MCF 10A (cell line): Measurements from ENCODE around the gene PIP4P1. TPM values are rescaled to one million over a fixed set of nuclear protein-coding genes. Genes with fewer than 3 reads are reported as not detected.
A peak's percentile ranks its signal among the peaks of the same experiment; 100 is the strongest.

Source experiments
- BruUV-seq: library from RNA; stranded (reverse); fragments of 400-500 nt; replicated peaks from 2 replicates; lab custom pipeline; 2021; lab: Mats Ljungman, UMichigan
- CTCF ChIA-PET: fragments of 300-600 bp; sonication (Branson Sonifier 250); formaldehyde crosslinking; extraction: SDS; loops from one replicate; lab custom pipeline; 2021; ENCODE audit warnings: antibody characterized with exemption, inconsistent platforms; lab: Yijun Ruan, JAX
- POLR2A ChIA-PET: fragments of 300-600, 350-650 bp; sonication (Branson Sonifier 250); formaldehyde crosslinking; extraction: SDS; loops from one replicate; lab custom pipeline; 2020; ENCODE audit warnings: antibody characterized with exemption, inconsistent platforms; lab: Yijun Ruan, JAX
- DNase-seq: peaks from one replicate; pipeline ENCODE4 v3.0.0-alpha.2; 2018; ENCODE audit not compliant: unreplicated experiment
- H3K27ac Mint-ChIP-seq: one replicate; pipeline ENCODE4 v1.8.0; 2022; ENCODE audit warnings: mild to moderate bottlenecking, low read depth, mixed read lengths; ENCODE audit not compliant: unreplicated experiment
- H3K27me3 Mint-ChIP-seq: one replicate; pipeline ENCODE4 v1.8.0; 2022; ENCODE audit warnings: mixed read lengths; ENCODE audit not compliant: insufficient read depth, unreplicated experiment
- H3K36me3 Mint-ChIP-seq: one replicate; pipeline ENCODE4 v1.8.0; 2022; ENCODE audit warnings: mild to moderate bottlenecking, moderate library complexity, mixed read lengths; ENCODE audit not compliant: insufficient read depth, unreplicated experiment
- H3K4me1 Mint-ChIP-seq: one replicate; pipeline ENCODE4 v1.8.0; 2022; ENCODE audit warnings: mixed read lengths; ENCODE audit not compliant: insufficient read depth, unreplicated experiment
- H3K4me3 Mint-ChIP-seq: one replicate; pipeline ENCODE4 v1.8.0; 2022; ENCODE audit warnings: mild to moderate bottlenecking, moderate library complexity, mixed read lengths; ENCODE audit not compliant: unreplicated experiment
- H3K9me3 Mint-ChIP-seq: one replicate; pipeline ENCODE4 v1.8.0; 2022; ENCODE audit warnings: mixed read lengths; ENCODE audit not compliant: unreplicated experiment
- intact Hi-C: fragments of 100-400 bp; cut with micrococcal nuclease; formaldehyde crosslinking; loops from 2 replicates; pipeline ENCODE4 v1.14.1; 2022
- total RNA-seq: library from RNA; stranded (reverse); gene quantifications from 2 replicates; pipeline ENCODE4 v1.2.3, GENCODE V29; 2022
- TF ChIP-seq, protein P1 (sequence below): fragments of 200-600 bp; IDR thresholded peaks from one replicate; pipeline ENCODE4 v1.8.0; 2022; ENCODE audit warnings: antibody characterized with exemption, mild to moderate bottlenecking; ENCODE audit not compliant: unreplicated experiment

PIP4P1 gene
- total RNA-seq, 1 experiment from 2014 or later = 22.5 TPM

DNA sequence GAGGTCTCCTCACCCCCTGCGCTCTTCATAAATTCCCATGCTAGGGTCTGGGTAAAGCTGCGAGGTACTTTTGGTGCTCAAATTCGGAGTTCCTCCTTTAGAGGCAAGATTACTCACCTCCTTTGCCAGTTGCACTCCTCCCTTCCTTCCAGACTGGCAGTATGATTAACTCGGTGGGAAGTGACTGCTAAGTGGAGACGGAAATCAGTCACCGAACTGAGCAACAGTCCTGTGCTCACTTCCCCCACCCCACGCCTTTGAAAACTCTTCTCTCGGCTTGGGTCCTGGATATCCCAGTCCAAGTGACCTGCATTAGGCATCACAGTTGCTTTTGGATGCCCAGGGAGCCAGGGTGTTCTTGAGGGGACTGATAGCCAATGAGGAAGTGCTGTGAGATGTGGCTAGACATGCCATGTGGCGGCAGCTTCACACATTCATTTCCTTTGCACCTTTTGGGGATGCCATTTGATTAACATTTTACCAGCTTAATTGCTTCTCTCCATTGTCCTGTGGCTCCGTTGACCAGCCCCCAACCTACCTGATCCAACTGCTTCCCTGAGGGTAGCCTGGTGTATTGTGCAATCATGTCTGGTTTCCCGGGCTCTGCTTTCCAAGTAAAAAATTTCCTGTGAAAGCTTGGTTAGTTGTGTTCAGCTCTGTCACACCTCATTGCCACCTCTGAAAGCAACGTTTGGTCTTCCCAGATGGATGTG is 8.8 kb upstream of the PIP4P1 start:
- H3K27me3 Mint-ChIP-seq = no peaks in the 10 kb centered on the region
- DNase-seq = peak; percentile 85
- no peaks in the 10 kb centered on the region for H3K9me3 Mint-ChIP-seq
- POLR2A ChIA-PET = interaction anchor here (0.7 to 6.3 kb wide), 28 partner anchors 9 to 633 kb away, joined by 3 to 81 read pairs (median 4); partner anchors contain the start of genes APEX1, OSGEP, PARP2 and PIP4P1
- peaks cover 33% of the 10 kb centered on the region for H3K4me1 Mint-ChIP-seq
- TF ChIP-seq, protein P1, sequence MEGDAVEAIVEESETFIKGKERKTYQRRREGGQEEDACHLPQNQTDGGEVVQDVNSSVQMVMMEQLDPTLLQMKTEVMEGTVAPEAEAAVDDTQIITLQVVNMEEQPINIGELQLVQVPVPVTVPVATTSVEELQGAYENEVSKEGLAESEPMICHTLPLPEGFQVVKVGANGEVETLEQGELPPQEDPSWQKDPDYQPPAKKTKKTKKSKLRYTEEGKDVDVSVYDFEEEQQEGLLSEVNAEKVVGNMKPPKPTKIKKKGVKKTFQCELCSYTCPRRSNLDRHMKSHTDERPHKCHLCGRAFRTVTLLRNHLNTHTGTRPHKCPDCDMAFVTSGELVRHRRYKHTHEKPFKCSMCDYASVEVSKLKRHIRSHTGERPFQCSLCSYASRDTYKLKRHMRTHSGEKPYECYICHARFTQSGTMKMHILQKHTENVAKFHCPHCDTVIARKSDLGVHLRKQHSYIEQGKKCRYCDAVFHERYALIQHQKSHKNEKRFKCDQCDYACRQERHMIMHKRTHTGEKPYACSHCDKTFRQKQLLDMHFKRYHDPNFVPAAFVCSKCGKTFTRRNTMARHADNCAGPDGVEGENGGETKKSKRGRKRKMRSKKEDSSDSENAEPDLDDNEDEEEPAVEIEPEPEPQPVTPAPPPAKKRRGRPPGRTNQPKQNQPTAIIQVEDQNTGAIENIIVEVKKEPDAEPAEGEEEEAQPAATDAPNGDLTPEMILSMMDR = no peak
- BruUV-seq = TSS peak; percentile 51
- peak overlapping the region; percentile 95 for H3K27ac Mint-ChIP-seq
- peak overlapping the region; percentile 93 for H3K4me3 Mint-ChIP-seq
- H3K36me3 Mint-ChIP-seq = peaks cover 38% of the 10 kb centered on the region
- CTCF ChIA-PET = interaction anchor here (0.6 to 1.8 kb wide), 11 partner anchors 9 to 501 kb away, joined by 3 to 9 read pairs (median 4); partner anchors contain the start of gene PIP4P1
- intact Hi-C loops = loop anchor here (1.0 kb wide), 3 partner anchors 9 to 136 kb away; partner anchors contain the start of genes PIP4P1 and TEP1

DNA sequence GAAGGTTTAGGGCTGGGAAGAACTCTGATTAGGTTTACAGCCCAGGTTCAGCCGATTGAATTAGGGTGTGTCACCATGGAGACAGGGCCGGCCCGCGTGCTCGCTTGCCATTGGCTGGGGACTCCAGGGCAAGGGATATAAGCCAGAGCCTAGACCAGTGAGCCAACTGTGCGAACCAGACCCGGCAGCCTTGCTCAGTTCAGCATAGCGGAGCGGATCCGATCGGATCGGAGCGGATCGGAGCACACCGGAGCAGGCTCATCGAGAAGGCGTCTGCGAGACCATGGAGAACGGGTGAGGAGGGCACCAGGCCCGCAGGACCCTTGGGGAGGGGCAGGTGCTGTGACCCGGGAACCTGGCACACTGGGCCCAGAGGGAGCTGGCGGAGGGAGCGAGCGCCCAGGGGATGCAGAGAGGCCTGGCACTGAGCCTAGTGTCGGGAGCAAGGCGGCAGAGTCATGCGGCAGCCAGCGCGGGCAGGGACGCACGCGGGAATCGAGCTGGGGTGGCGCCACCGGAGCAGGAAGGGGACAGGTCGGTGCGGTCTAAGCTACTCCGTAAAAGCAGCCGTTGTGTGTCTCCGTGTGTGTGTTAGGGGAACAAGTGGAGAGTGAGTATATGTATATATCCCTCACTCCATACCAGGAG is 8.1 kb upstream of the PIP4P1 start, which contains the start of gene PNP:
PNP (plus strand) TSS at position 165 of the 648 bp plus-strand sequence; CDS start at position 284, 119 bp downstream.
- H3K4me1 Mint-ChIP-seq = peaks cover 33% of the 10 kb centered on the region
- intact Hi-C loops = loop anchor here (1.0 kb wide), 1 partner anchor 8 kb away; the partner anchor contains the start of gene PIP4P1
- BruUV-seq = TSS peak; percentile 48
- no peaks in the 10 kb centered on the region for H3K9me3 Mint-ChIP-seq
- peak; percentile 91 for DNase-seq
- ChIA-PET CTCF (interaction anchor here (0.6 to 1.8 kb wide), 11 partner anchors 8 to 502 kb away, joined by 3 to 9 read pairs (median 4); partner anchors contain the start of gene PIP4P1), POLR2A (interaction anchor here (0.7 to 6.3 kb wide), 28 partner anchors 8 to 634 kb away, joined by 3 to 81 read pairs (median 4); partner anchors contain the start of genes APEX1, OSGEP, PARP2 and PIP4P1)
- H3K36me3 Mint-ChIP-seq = peaks cover 31% of the 10 kb centered on the region
- H3K27me3 Mint-ChIP-seq = no peaks in the 10 kb centered on the region
- peak within 1 kb of the TSS; percentile 93 for H3K4me3 Mint-ChIP-seq
- TF ChIP-seq, protein P1 = no peak
- H3K27ac Mint-ChIP-seq = peak within 1 kb of the TSS; percentile 95

DNA sequence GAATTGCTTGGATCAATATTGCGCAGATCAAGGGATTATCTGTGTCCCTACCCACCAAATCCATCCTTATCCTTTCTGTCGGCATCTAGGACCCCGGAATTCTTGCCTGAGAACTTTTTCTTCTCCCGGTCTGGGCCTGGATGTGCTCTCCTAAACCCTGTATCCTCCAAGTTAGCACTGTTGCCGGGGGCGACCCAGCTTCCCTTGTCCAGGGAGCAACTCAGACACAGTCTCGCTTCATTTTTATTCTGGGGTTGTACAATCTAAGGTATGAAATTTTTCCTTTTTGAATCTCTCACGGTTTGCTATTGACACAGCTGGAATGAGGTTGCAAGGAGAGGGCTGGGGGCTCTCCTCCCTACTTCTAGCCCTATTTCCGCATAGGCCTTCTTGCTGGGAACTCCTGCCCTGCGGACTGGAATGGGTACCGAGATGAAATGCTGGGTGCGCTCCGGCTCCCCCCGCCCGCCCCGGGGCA is 7.6 kb upstream of the PIP4P1 start:
- Mint-ChIP-seq H3K36me3 (peaks cover 25% of the 10 kb centered on the region), H3K4me1 (peaks cover 33% of the 10 kb centered on the region), H3K9me3 (no peaks in the 10 kb centered on the region), H3K27me3 (no peaks in the 10 kb centered on the region), H3K27ac (peak overlapping the region; percentile 95), H3K4me3 (peak overlapping the region; percentile 93)
- no peak for DNase-seq
- POLR2A ChIA-PET = interaction anchor here (0.7 to 6.3 kb wide), 9 partner anchors 14 to 518 kb away, joined by 4 to 81 read pairs (median 15); partner anchors contain the start of genes APEX1, OSGEP, PARP2 and TEP1
- no TSS peak for BruUV-seq
- CTCF ChIA-PET = interaction anchor here (0.6 to 1.8 kb wide), 5 partner anchors 7 to 492 kb away, joined by 3 to 9 read pairs (median 3); partner anchors contain the start of gene PIP4P1
- TF ChIP-seq, protein P1 = no peak
- intact Hi-C loops = loop anchor here (1.0 kb wide), 1 partner anchor 8 kb away; the partner anchor contains the start of gene PIP4P1
